HepG2 (cell line): ENCODE measurements around the gene GCM1. TPM values are rescaled to one million over a fixed set of nuclear protein-coding genes. Genes with fewer than 3 reads are reported as not detected.

Experiments
- ATAC-seq: fragments of 200-7000 bp; cut with Tn5 transposase; 3 replicates; pipeline ENCODE4 v1.9.1; 2020; ENCODE audit warnings: mild to moderate bottlenecking, moderate library complexity
- BruUV-seq: library from RNA; stranded (reverse); fragments of 400-500 nt; replicated peaks from 2 replicates; lab custom pipeline; 2021; lab: Mats Ljungman, UMichigan
- CTCF ChIA-PET: fragments of 300-600 bp; formaldehyde crosslinking; extraction: SDS; loops from one replicate; lab custom pipeline; 2021; ENCODE audit warnings: low total read pairs, inconsistent platforms, low intra/inter-chr PET ratio; lab: Yijun Ruan, JAX
- POLR2A ChIA-PET: fragments of 350-600 bp; sonication (Branson Sonifier 250); formaldehyde crosslinking; loops from one replicate; lab custom pipeline; 2020; ENCODE audit warnings: antibody characterized with exemption, inconsistent platforms; lab: Yijun Ruan, JAX
- DNase-seq: peaks from one replicate; pipeline ENCODE4 v3.0.0-alpha.2; 2015; ENCODE audit warnings: low spot score
- FAIRE-seq: peaks from 3 replicates; lab custom pipeline; 2011; peaks lifted over from hg19 to GRCh38; lab: Jason Lieb, UNC
- H2AFZ ChIP-seq: one replicate; pipeline ENCODE4 v1.6.1; 2011; ENCODE audit warnings: low read length, inconsistent platforms
- H3K27ac ChIP-seq: fragments of 300-600 bp; 3 replicates; pipeline ENCODE4 v1.8.0; 2011; ENCODE audit warnings: mixed run types, mild to moderate bottlenecking, mixed read lengths, low read length, inconsistent platforms; ENCODE audit not compliant: insufficient read depth; ENCODE audit errors: extremely low read length
- H3K27me3 ChIP-seq, 2 experiments: fragments of 200-600 bp in 1 of 2; 2 replicates in 1 of 2; 3 replicates in 1 of 2; pipeline versions ENCODE4 v1.6.0 to v1.8.0; 2011; ENCODE audit warnings: low read length in 2 of 2, mild to moderate bottlenecking in 2 of 2, moderate library complexity in 2 of 2, inconsistent platforms in 1 of 2; ENCODE audit not compliant: insufficient read depth in 2 of 2, control insufficient read depth in 1 of 2
- H3K36me3 ChIP-seq, 2 experiments: fragments of 200-600 bp in 1 of 2; replicated peaks in 1 of 2; 2 replicates in 1 of 2; 3 replicates in 1 of 2; pipeline versions ENCODE4 v1.5.1 to v1.8.0; 2011; ENCODE audit warnings: low read length in 2 of 2, inconsistent platforms in 1 of 2; ENCODE audit not compliant: insufficient read depth in 2 of 2, control insufficient read depth in 1 of 2
- H3K4me1 ChIP-seq: 2 replicates; pipeline ENCODE4 v1.5.1; 2012; ENCODE audit warnings: low read length, inconsistent platforms; ENCODE audit not compliant: insufficient read depth
- H3K4me2 ChIP-seq: 2 replicates; pipeline ENCODE4 v1.6.0; 2011; ENCODE audit warnings: low read depth, low read length, inconsistent platforms
- H3K4me3 ChIP-seq, 3 experiments: fragments of 200-600 bp in 1 of 3; sonication (generic), shearing (Covaris generic) in 1 of 3; replicated peaks in 1 of 3; 2 replicates each; pipeline ENCODE4 v1.5.1; 2011 to 2016; ENCODE audit warnings: low read length in 3 of 3, inconsistent platforms in 2 of 3, low read depth in 2 of 3, mild to moderate bottlenecking in 2 of 3, control low read depth in 1 of 3, mixed read lengths in 1 of 3; ENCODE audit not compliant: insufficient read depth in 1 of 3
- H3K79me2 ChIP-seq: one replicate; pipeline ENCODE4 v1.6.1; 2011; ENCODE audit warnings: low read length, inconsistent platforms; ENCODE audit not compliant: insufficient read depth
- H3K9ac ChIP-seq: 2 replicates; pipeline ENCODE4 v1.6.0; 2011; ENCODE audit warnings: mild to moderate bottlenecking, low read depth, low read length, inconsistent platforms; ENCODE audit not compliant: insufficient read depth
- H3K9me3 ChIP-seq: 2 replicates; pipeline ENCODE4 v1.5.1; 2012; ENCODE audit warnings: mild to moderate bottlenecking, low read length
- H4K20me1 ChIP-seq: 2 replicates; pipeline ENCODE4 v1.6.0; 2011; ENCODE audit warnings: inconsistent platforms, mild to moderate bottlenecking, low read length, moderate library complexity; ENCODE audit not compliant: insufficient read depth
- HES4 ChIP-seq: sonication (generic); formaldehyde crosslinking; IDR thresholded peaks from 2 replicates; pipeline ENCODE4 v1.9.0; 2021; ENCODE audit warnings: mild to moderate bottlenecking, missing genetic modification reagents, borderline replicate concordance
- RFX5 ChIP-seq: IDR thresholded peaks from 2 replicates; pipeline ENCODE4 v1.6.1; 2011; ENCODE audit warnings: low read depth, low read length, improper control_type of control experiment
- SCMH1 ChIP-seq: sonication (generic); formaldehyde crosslinking; IDR thresholded peaks from 2 replicates; pipeline ENCODE4 v1.9.0; 2021; ENCODE audit warnings: missing genetic modification reagents, mild to moderate bottlenecking, borderline replicate concordance
- SYNCRIP ChIP-seq: fragments of 200-400 bp; formaldehyde crosslinking; IDR thresholded peaks from 2 replicates; pipeline ENCODE4 v1.6.1; 2018; ENCODE audit warnings: mild to moderate bottlenecking, low read depth, low read length; ENCODE audit not compliant: insufficient read depth
- ZNF282 ChIP-seq: fragments of 450-650 bp; IDR thresholded peaks from 2 replicates; pipeline ENCODE4 v1.6.1; 2018; ENCODE audit not compliant: partially characterized antibody
- ZNF337 ChIP-seq: sonication (generic); formaldehyde crosslinking; IDR thresholded peaks from 2 replicates; pipeline ENCODE4 v1.5.1; 2020; ENCODE audit warnings: missing genetic modification reagents, low read depth, mild to moderate bottlenecking, borderline replicate concordance
- WGBS: methylation state at CpG from one replicate; pipeline ENCODE4 v1.1.6; 2017; ENCODE audit warnings: low lambda C conversion rate; 5-methylcytosine and 5-hydroxymethylcytosine counted together
- in situ Hi-C: cut with HindIII; loops from 2 replicates; pipeline ENCODE4 v1.10.0; 2017; ENCODE audit warnings: low pct_unique_long_range_greater_than_20kb; ENCODE audit not compliant: extremely low pct_ligation_motif_present
- intact Hi-C: fragments of 100-400 bp; cut with micrococcal nuclease; formaldehyde crosslinking; loops from one replicate; pipeline ENCODE4 v1.10.0; 2022; ENCODE audit not compliant: unreplicated experiment
- polyA plus RNA-seq, 8 experiments: library from polyadenylated mRNA; depleted of rRNA in 3 of 8; stranded (reverse) in 7 of 8; unstranded in 1 of 8; fragments of >200 nt; fragmentation: Illumina TruSeq in 4 of 8; extraction: Trizol in 4 of 8; gene quantifications; 2 replicates each; pipeline versions ENCODE4 v1.2.1 to v1.2.3, GENCODE V29; 2011 to 2016; ENCODE audit warnings: low read depth in 4 of 8, missing spikeins in 1 of 8, mixed read lengths in 1 of 8; ENCODE audit not compliant: insufficient read depth in 1 of 8
- total RNA-seq, 5 experiments: library from RNA; depleted of rRNA; stranded (reverse); fragments of >200 nt; fragmentation: Illumina TruSeq; extraction: Trizol; gene quantifications; 2 replicates each; pipeline ENCODE4 v1.2.3, GENCODE V29; 2016; ENCODE audit warnings: low read depth in 1 of 5
- TF ChIP-seq, protein P1 (sequence below): sonication (generic); formaldehyde crosslinking; IDR thresholded peaks from 2 replicates; pipeline ENCODE4 v1.4.0; 2020; ENCODE audit warnings: low read depth, mild to moderate bottlenecking, missing genetic modification reagents
- TF ChIP-seq, protein P2 (sequence below): sonication (generic); formaldehyde crosslinking; IDR thresholded peaks from 2 replicates; pipeline ENCODE4 v1.8.1; 2023; ENCODE audit warnings: missing genetic modification reagents, inconsistent platforms, borderline replicate concordance

The GCM1 gene
- total and polyA plus RNA-seq, 2 of the 13 experiments (the other 11 are each of a cell fraction or from before 2014, with no cell fraction given), result 0.04 to 0.13 TPM

DNA sequence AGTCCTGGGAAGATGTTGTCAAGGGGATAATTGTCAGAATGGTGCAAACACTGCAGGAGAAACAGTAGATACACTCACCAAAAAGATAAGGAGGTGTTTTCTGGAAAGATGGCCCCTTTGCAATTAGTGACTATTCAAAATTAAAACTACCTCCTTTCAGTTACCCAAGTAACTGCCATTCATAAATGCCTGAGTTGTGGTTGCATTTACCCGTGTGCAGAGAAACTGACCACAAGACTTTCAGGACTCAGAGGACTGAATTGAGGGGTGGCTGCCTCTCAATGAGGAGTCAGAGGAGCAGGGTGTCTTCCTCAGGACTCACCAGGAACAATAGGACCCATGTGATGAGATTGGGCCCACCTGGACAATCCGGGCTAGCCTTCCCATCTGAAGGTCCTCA lies 39.0 kb downstream of the GCM1 start:
- ATAC-seq (no peak), DNase-seq (no peak), FAIRE-seq (no peak)
- H2AFZ ChIP-seq, result no peak overlapping the region
- H3K79me2 ChIP-seq, result no peaks in the 10 kb centered on the region
- no peak overlapping the region for H3K4me2 ChIP-seq
- no peak overlapping the region for H3K4me3 ChIP-seq
- no peaks in the 10 kb centered on the region for H3K27me3 ChIP-seq
- no peaks in the 10 kb centered on the region for H3K36me3 ChIP-seq
- no peak overlapping the region for H3K27ac ChIP-seq
- in situ Hi-C loops, result no loop called here
- peaks cover 54% of the 10 kb centered on the region for H3K4me1 ChIP-seq
- TF ChIP-seq ZNF282 (no peak), SYNCRIP (no peak), ZNF337 (CRISPR knock-in tag) (no peak), HES4 (CRISPR knock-in tag) (no peak), SCMH1 (CRISPR knock-in tag) (no peak), RFX5 (no peak)
- TF ChIP-seq, protein P1, sequence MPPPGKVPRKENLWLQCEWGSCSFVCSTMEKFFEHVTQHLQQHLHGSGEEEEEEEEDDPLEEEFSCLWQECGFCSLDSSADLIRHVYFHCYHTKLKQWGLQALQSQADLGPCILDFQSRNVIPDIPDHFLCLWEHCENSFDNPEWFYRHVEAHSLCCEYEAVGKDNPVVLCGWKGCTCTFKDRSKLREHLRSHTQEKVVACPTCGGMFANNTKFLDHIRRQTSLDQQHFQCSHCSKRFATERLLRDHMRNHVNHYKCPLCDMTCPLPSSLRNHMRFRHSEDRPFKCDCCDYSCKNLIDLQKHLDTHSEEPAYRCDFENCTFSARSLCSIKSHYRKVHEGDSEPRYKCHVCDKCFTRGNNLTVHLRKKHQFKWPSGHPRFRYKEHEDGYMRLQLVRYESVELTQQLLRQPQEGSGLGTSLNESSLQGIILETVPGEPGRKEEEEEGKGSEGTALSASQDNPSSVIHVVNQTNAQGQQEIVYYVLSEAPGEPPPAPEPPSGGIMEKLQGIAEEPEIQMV, result no peak
- TF ChIP-seq, protein P2, sequence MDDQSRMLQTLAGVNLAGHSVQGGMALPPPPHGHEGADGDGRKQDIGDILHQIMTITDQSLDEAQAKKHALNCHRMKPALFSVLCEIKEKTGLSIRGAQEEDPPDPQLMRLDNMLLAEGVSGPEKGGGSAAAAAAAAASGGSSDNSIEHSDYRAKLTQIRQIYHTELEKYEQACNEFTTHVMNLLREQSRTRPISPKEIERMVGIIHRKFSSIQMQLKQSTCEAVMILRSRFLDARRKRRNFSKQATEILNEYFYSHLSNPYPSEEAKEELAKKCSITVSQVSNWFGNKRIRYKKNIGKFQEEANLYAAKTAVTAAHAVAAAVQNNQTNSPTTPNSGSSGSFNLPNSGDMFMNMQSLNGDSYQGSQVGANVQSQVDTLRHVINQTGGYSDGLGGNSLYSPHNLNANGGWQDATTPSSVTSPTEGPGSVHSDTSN, result no peak
- no TSS peak for BruUV-seq
- CTCF ChIA-PET, result no interaction called here
- H3K9ac ChIP-seq, result no peak overlapping the region
- POLR2A ChIA-PET, result no interaction called here
- no peaks in the 10 kb centered on the region for H3K9me3 ChIP-seq
- 91% methylated on average over 2 of the region's 2 CpGs for WGBS
- H4K20me1 ChIP-seq, result no peaks in the 10 kb centered on the region
- intact Hi-C loops, result loop anchor here (10.0 kb wide), 1 partner anchor 195 kb away; no protein-coding TSS in a partner anchor
